Smooth muscle cell (in vitro differentiated cells): ENCODE results near the gene UBR4. TPM values are rescaled to one million over a fixed set of nuclear protein-coding genes. Genes with fewer than 3 reads are reported as not detected.

Source experiments
- DNase-seq: peaks from one replicate; lab custom pipeline; 2025; ENCODE audit not compliant: unreplicated experiment; lab: John Stamatoyannopoulos, UW
- H2AFZ ChIP-seq: fragments of 200-600 bp; sonication (generic); 2 replicates; pipeline ENCODE4 v1.6.0; 2016; ENCODE audit warnings: antibody characterized with exemption, low read depth, mild to moderate bottlenecking
- H3F3A ChIP-seq: fragments of 200-600 bp; sonication (generic); 2 replicates; pipeline ENCODE4 v1.6.0; 2017; ENCODE audit warnings: antibody characterized with exemption, low read depth
- H3K27ac ChIP-seq: fragments of 200-600 bp; sonication (generic); 2 replicates; pipeline ENCODE4 v1.5.1; 2016; ENCODE audit warnings: low read depth, mild to moderate bottlenecking
- H3K27me3 ChIP-seq: fragments of 200-600 bp; sonication (generic); 2 replicates; pipeline ENCODE4 v1.6.1; 2016; ENCODE audit warnings: low read depth, mild to moderate bottlenecking
- H3K36me3 ChIP-seq: fragments of 200-600 bp; sonication (generic); 2 replicates; pipeline ENCODE4 v1.5.1; 2016; ENCODE audit warnings: low read depth
- H3K4me1 ChIP-seq: fragments of 200-600 bp; sonication (generic); 2 replicates; pipeline ENCODE4 v1.5.1; 2016; ENCODE audit warnings: low read depth
- H3K4me2 ChIP-seq: fragments of 200-600 bp; sonication (generic); 2 replicates; pipeline ENCODE4 v1.6.0; 2016; ENCODE audit warnings: mild to moderate bottlenecking
- H3K4me3 ChIP-seq: fragments of 200-600 bp; sonication (generic); 2 replicates; pipeline ENCODE4 v1.5.1; 2016; ENCODE audit warnings: mild to moderate bottlenecking
- H3K79me2 ChIP-seq: fragments of 200-600 bp; sonication (generic); 2 replicates; pipeline ENCODE4 v1.6.0; 2016; ENCODE audit warnings: low read depth, mild to moderate bottlenecking
- H3K9ac ChIP-seq: fragments of 200-600 bp; sonication (generic); 2 replicates; pipeline ENCODE4 v1.6.0; 2016; ENCODE audit warnings: low read depth
- H3K9me3 ChIP-seq: fragments of 200-600 bp; sonication (generic); replicated peaks from 2 replicates; pipeline ENCODE4 v1.5.1; 2016; ENCODE audit warnings: low read depth
- H4K20me1 ChIP-seq: fragments of 200-600 bp; sonication (generic); 2 replicates; pipeline ENCODE4 v1.6.0; 2016; ENCODE audit warnings: low read depth
- WGBS: methylation state at CpG from one replicate; pipeline ENCODE4 v1.1.7; 2016; ENCODE audit warnings: low lambda C conversion rate; 5-methylcytosine and 5-hydroxymethylcytosine counted together
- polyA plus RNA-seq: library from polyadenylated mRNA; unstranded; fragments of >200 nt; fragmentation: Nextera tagmentation; extraction: Ambion mirVana; gene quantifications from 2 replicates; pipeline ENCODE4 v1.2.1, GENCODE V29; 2016
- total RNA-seq: library from RNA; depleted of rRNA; stranded (reverse); fragments of >200 nt; gene quantifications from 2 replicates; pipeline ENCODE4 v1.2.3, GENCODE V29; 2014
- TF ChIP-seq, protein P1 (sequence below): fragments of 200-600 bp; sonication (generic); IDR thresholded peaks from 2 replicates; pipeline ENCODE4 v1.5.1; 2017; ENCODE audit warnings: borderline replicate concordance, mild to moderate bottlenecking, antibody characterized with exemption; ENCODE audit not compliant: insufficient read depth, poor library complexity, severe bottlenecking

Gene UBR4
- total and polyA plus RNA-seq, 2 experiments from 2014 or later, result 62.7 to 142 TPM

DNA sequence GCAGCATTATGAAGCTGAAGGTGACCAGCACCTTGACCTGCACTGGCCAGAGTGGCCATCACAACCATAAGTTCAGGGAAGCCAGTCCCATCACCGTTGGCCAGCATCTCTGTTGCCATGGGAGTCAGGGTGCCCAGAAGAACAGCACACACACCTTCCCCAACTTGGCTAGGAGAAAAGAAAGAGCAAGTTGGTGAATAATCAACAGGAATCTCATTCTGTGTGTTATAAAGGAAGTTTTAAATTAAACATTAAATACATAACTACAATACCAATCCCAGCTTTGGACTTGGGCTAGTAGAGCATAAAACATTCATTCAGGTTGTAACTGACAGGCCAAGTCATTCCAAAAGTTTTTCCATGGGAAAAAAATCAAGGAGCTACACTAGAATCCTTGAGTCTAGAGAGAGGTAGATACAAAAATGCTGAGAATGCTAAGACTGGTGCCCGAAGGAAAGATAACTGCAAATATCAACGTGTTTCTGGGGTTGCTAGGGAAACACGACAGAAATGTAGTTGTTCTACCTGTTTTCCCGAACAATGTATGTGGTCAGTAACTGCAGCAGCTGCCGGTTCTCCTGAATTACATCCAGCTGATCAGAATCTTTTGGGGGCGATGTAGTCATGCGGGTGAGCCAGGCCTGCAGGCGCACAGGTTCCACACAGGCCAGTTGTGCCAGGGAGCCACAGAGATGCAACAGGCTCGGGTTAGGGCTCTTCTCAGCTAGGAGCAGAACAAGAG is 45.6 kb downstream of the UBR4 start:
- Histone ChIP-seq H2AFZ (no peak overlapping the region), H3K9me3 (no peaks in the 10 kb centered on the region), H3K36me3 (peaks cover 64% of the 10 kb centered on the region), H3F3A (no peaks in the 10 kb centered on the region), H3K4me1 (no peaks in the 10 kb centered on the region), H3K4me2 (no peak overlapping the region), H3K27ac (peak overlapping the region; percentile 84), H3K4me3 (no peak overlapping the region), H3K9ac (peak overlapping the region; percentile 27), H3K27me3 (no peaks in the 10 kb centered on the region), H3K79me2 (no peaks in the 10 kb centered on the region), H4K20me1 (peaks cover 16% of the 10 kb centered on the region)
- TF ChIP-seq, protein P1, sequence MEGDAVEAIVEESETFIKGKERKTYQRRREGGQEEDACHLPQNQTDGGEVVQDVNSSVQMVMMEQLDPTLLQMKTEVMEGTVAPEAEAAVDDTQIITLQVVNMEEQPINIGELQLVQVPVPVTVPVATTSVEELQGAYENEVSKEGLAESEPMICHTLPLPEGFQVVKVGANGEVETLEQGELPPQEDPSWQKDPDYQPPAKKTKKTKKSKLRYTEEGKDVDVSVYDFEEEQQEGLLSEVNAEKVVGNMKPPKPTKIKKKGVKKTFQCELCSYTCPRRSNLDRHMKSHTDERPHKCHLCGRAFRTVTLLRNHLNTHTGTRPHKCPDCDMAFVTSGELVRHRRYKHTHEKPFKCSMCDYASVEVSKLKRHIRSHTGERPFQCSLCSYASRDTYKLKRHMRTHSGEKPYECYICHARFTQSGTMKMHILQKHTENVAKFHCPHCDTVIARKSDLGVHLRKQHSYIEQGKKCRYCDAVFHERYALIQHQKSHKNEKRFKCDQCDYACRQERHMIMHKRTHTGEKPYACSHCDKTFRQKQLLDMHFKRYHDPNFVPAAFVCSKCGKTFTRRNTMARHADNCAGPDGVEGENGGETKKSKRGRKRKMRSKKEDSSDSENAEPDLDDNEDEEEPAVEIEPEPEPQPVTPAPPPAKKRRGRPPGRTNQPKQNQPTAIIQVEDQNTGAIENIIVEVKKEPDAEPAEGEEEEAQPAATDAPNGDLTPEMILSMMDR, result no peak
- 76% methylated on average over 10 of the region's 10 CpGs for WGBS
- DNase-seq, result no peak

DNA sequence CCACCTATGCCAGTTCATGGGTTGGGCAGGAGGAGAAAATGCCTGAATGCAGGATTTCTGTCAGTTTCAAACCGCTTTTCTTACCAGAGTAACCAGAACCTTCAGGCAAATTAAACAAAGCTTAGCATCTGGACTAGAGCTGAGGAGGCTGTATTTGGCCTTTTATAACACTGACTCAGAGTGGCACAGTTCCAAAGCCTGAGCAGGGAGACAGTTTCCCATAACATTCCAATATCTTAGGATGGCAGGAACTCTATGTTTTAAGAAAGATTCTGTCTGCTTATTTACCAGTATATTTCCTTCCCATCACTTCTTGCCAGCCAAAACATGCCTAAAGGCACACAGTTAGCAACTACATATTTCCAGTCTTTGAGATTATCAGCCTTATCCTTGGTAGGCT is 46.8 kb downstream of the UBR4 start:
- peaks cover 16% of the 10 kb centered on the region for H4K20me1 ChIP-seq
- no peak overlapping the region for H3K9ac ChIP-seq
- H3K27me3 ChIP-seq, result no peaks in the 10 kb centered on the region
- H2AFZ ChIP-seq, result no peak overlapping the region
- H3K4me1 ChIP-seq, result no peaks in the 10 kb centered on the region
- no peaks in the 10 kb centered on the region for H3K9me3 ChIP-seq
- H3K36me3 ChIP-seq, result peaks cover 72% of the 10 kb centered on the region
- no peak for DNase-seq
- no peaks in the 10 kb centered on the region for H3K79me2 ChIP-seq
- H3K4me3 ChIP-seq, result no peak overlapping the region
- peak overlapping the region; percentile 84 for H3K27ac ChIP-seq
- no peaks in the 10 kb centered on the region for H3F3A ChIP-seq
- WGBS, result 94% methylated on average over 1 of the region's 1 CpG
- TF ChIP-seq, protein P1, result no peak
- H3K4me2 ChIP-seq, result no peak overlapping the region

DNA sequence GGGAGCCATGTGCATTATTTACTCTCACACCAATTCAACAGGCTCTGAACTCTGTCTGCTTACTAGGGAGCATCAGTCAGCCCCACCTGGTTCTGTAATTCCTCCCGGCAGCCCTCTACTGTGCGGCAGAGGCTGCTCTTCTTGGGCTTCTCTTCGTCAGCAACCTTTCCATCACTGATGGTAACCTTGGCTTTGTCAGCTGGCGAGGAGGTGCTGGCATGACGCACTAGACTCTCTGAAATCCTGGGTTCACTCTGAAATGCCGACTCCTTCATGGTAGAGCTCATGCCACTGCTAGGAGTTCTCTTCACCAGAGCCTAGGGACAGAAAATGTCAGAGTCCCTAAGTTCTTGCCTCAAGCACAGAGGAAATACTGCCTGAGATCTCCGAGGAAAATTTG is 49.2 kb downstream of the UBR4 start:
- no peak overlapping the region for H3K27ac ChIP-seq
- no peaks in the 10 kb centered on the region for H3K9me3 ChIP-seq
- no peak overlapping the region for H3K4me2 ChIP-seq
- no peaks in the 10 kb centered on the region for H3K4me1 ChIP-seq
- no peak overlapping the region for H2AFZ ChIP-seq
- H3K36me3 ChIP-seq, result peaks cover 71% of the 10 kb centered on the region
- TF ChIP-seq, protein P1, result no peak
- H3K4me3 ChIP-seq, result no peak overlapping the region
- 98% methylated on average over 7 of the region's 7 CpGs for WGBS
- peaks cover 11% of the 10 kb centered on the region for H4K20me1 ChIP-seq
- H3K27me3 ChIP-seq, result no peaks in the 10 kb centered on the region
- H3K79me2 ChIP-seq, result no peaks in the 10 kb centered on the region
- DNase-seq, result no peak
- H3F3A ChIP-seq, result no peaks in the 10 kb centered on the region
- no peak overlapping the region for H3K9ac ChIP-seq

DNA sequence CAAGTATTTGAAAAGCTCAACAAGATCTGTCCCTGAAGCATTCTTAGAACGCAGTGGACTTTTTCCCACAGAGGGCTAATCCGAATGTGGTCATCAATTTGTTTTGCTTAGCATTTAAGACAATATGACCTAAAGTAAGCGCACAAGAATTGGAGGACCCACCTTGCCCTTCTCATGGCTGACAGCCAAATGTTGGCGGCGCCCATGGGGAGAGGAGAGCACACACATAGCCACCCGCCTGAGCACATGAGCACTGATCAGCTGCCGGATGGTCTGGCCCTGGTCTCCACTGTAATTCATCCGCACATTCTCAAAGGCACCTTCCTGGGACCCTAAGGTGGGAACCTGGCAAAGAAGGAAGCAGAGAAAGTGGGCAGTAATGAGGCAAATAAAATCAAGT is 52.4 kb downstream of the UBR4 start:
- Histone ChIP-seq H3K27ac (no peak overlapping the region), H4K20me1 (no peaks in the 10 kb centered on the region), H3K9ac (no peak overlapping the region), H3F3A (no peaks in the 10 kb centered on the region), H3K4me2 (no peak overlapping the region), H3K9me3 (no peaks in the 10 kb centered on the region), H3K36me3 (peaks cover 71% of the 10 kb centered on the region), H3K4me3 (no peak overlapping the region), H3K4me1 (no peaks in the 10 kb centered on the region), H3K79me2 (no peaks in the 10 kb centered on the region), H2AFZ (no peak overlapping the region), H3K27me3 (no peaks in the 10 kb centered on the region)
- TF ChIP-seq, protein P1, result no peak
- WGBS, result 97% methylated on average over 8 of the region's 8 CpGs
- no peak for DNase-seq
